ENCODE measurements around the gene AUTS2. TPM values are rescaled to one million over a fixed set of nuclear protein-coding genes. Genes with fewer than 3 reads are reported as not detected.

The AUTS2 gene
- total RNA-seq, 2 donors from 2014 or later: 8.6 TPM

DNA sequence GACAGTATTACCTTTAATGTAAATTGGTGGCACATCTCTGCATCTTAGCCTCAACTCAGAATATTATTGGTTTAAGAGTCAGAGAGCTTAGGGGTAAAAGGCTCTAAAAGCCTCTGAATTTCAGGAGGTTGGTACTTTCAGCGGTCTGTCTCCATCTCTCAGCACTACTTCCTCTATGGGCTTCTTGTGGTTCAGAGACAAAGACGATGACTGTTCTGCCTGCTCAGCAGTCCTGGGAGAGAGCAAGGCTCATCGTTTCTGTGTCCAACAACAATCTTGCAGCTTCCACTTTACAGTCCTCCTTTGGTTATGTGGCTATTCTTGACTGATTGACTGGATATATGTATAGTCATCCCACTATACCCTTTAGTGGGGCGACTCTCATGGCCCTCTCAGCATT, 394.7 kb downstream of the AUTS2 start:
- TF ChIP-seq, protein P1, sequence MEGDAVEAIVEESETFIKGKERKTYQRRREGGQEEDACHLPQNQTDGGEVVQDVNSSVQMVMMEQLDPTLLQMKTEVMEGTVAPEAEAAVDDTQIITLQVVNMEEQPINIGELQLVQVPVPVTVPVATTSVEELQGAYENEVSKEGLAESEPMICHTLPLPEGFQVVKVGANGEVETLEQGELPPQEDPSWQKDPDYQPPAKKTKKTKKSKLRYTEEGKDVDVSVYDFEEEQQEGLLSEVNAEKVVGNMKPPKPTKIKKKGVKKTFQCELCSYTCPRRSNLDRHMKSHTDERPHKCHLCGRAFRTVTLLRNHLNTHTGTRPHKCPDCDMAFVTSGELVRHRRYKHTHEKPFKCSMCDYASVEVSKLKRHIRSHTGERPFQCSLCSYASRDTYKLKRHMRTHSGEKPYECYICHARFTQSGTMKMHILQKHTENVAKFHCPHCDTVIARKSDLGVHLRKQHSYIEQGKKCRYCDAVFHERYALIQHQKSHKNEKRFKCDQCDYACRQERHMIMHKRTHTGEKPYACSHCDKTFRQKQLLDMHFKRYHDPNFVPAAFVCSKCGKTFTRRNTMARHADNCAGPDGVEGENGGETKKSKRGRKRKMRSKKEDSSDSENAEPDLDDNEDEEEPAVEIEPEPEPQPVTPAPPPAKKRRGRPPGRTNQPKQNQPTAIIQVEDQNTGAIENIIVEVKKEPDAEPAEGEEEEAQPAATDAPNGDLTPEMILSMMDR (IDR thresholded peaks at IDR 0.05): no peak
- DNase-seq (ENCODE audit: low spot score): no peak
- Histone ChIP-seq H3K9me3 (no peaks in the 10 kb centered on the region), H3K36me3 (no peaks in the 10 kb centered on the region), H3K27ac (no peak overlapping the region), H3K4me1 (peaks cover 0 to 6% of the 10 kb centered on the region in 2 donors), H3K4me3 (no peak overlapping the region), H3K27me3 (no peaks in the 10 kb centered on the region)

DNA sequence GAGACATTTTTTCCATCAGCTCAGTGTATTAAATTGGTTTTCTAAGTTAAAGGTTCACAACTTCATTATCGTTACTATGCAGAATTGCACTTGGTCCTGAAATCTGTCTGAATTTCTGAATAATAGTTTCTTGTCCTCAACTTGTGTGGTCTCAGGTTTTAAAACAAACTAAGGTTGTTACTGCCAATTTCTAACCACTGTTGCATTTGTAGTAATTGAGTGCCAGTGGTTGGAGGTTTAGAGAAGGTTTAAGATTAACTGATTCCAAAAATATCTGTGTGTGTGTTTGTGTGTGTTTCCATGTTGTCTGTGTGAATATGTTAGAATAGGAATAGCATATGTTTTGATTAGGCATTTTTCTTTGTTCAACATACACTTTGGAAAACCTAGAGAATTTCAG, 395.9 kb downstream of the AUTS2 start:
- TF ChIP-seq, protein P1 (IDR thresholded peaks at IDR 0.05): no peak
- Histone ChIP-seq H3K36me3 (no peaks in the 10 kb centered on the region), H3K9me3 (no peaks in the 10 kb centered on the region), H3K4me3 (no peak overlapping the region), H3K4me1 (peaks cover 0 to 6% of the 10 kb centered on the region in 2 donors), H3K27ac (no peak overlapping the region), H3K27me3 (no peaks in the 10 kb centered on the region)
- no peak for DNase-seq (ENCODE audit: low spot score)

DNA sequence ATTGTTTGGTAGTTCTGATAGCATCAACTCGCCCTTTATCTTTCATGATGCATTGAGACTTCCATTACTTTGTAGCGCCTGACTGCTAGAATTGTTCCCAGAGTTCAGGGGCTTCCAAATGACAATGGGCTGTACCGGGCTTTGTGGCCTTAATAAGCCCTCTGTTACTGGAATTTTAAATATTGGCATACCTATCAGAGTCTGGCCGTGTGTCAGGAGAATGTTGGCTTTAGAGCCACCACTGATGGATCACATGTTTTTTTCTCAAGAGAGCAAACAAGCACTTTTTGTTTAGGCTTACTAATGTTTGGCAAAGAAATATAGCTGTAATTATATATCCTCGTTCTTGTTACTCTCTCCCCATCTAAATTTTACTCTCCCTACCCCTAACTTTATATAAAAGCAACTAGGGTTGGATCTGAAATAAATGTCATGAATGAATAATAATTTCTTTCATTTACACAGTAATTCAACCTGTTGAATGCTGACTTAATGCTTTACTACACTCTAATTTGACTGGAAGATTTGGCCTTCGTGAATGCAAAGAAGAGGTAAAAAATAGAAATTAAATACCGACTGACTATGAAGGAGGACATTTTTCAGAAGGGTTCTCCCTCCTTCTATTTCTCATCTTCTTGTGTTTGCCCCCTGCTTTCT, 396.7 kb downstream of the AUTS2 start:
- no peaks in the 10 kb centered on the region for H3K9me3 ChIP-seq
- no peaks in the 10 kb centered on the region for H3K36me3 ChIP-seq
- H3K4me3 ChIP-seq: no peak overlapping the region
- peaks cover 0 to 6% of the 10 kb centered on the region in 2 donors for H3K4me1 ChIP-seq
- TF ChIP-seq, protein P1 (IDR thresholded peaks at IDR 0.05): no peak
- no peaks in the 10 kb centered on the region for H3K27me3 ChIP-seq
- H3K27ac ChIP-seq: no peak overlapping the region
- DNase-seq (ENCODE audit: low spot score): no peak

DNA sequence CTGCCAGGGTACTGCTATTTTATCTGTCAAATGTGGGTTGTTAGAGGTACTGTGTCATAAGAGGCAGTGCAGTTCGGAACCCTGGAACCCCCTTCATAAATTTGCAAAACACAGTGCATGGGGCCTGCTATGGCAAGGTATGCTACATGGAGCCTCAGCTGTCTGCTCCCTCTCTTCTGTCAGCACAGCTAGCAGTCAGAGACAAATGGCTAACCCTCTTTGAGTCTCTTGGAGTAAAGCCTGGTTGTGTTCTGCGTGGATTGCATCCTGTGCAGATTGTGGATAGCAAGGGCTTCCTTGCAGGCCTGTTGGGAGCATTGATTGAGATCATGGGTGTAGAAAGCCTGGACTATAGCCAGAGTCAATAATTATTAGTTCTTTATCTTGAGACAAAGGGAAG, 397.8 kb downstream of the AUTS2 start:
- TF ChIP-seq, protein P1 (IDR thresholded peaks at IDR 0.05): no peak
- H3K27ac ChIP-seq: no peak overlapping the region
- no peak overlapping the region for H3K4me3 ChIP-seq
- H3K36me3 ChIP-seq: no peaks in the 10 kb centered on the region
- DNase-seq (ENCODE audit: low spot score): no peak
- no peaks in the 10 kb centered on the region for H3K9me3 ChIP-seq
- no peaks in the 10 kb centered on the region for H3K27me3 ChIP-seq
- peaks cover 0 to 6% of the 10 kb centered on the region in 2 donors for H3K4me1 ChIP-seq

DNA sequence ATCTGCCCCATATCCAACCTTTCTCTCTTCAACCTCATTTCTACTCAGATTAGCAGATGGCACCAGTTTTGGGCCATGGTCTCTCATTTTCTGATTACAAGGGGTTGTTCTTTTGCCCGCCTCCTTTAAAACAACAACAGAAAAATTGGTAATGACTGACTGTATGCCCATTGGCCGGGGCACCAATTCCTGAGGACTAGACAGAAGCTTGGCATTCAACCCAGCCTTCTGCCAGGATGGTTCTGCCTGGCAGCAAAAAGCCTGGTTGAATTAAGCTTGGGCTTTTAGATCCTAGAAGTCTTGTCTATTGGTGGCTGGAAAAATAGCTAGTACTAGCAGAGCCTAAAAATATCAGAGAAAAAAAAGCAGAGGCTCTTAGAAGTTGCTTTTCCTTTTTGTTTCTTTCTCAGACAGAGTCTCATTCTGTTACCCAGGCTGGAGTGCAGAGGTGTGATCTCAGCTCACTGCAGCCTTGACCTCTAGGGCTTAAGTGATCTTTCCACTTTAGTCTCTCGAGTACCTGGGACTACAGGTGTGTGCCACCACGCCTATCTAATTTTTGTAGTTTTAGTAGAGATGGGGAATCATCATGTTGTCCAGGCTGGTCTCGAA, 402.6 kb downstream of the AUTS2 start:
- TF ChIP-seq, protein P1 (IDR thresholded peaks at IDR 0.05): no peak
- Histone ChIP-seq H3K27ac (no peak overlapping the region), H3K4me1 (peaks cover 0 to 6% of the 10 kb centered on the region in 2 donors), H3K27me3 (no peaks in the 10 kb centered on the region), H3K9me3 (no peaks in the 10 kb centered on the region), H3K4me3 (no peak overlapping the region), H3K36me3 (no peaks in the 10 kb centered on the region)
- no peak for DNase-seq (ENCODE audit: low spot score)

Data from right atrium auricular region (tissue), 2 donors.